CD14-positive monocyte (primary cell): ENCODE results near the gene ILF2. TPM values are rescaled to one million over a fixed set of nuclear protein-coding genes. Genes with fewer than 3 reads are reported as not detected.
A peak's percentile ranks its signal among the peaks of the same experiment; 100 is the strongest.

ENCODE experiments used
- DNase-seq, 3 donors: peaks; one replicate each; pipeline ENCODE4 v3.0.0-alpha.2; 2011 to 2022
- H2AFZ ChIP-seq: 2 replicates; pipeline ENCODE4 v1.6.0; 2012; ENCODE audit warnings: mild to moderate bottlenecking, low read depth, low read length, inconsistent platforms; ENCODE audit not compliant: insufficient read depth, poor library complexity, severe bottlenecking
- H3K27ac ChIP-seq, 2 donors: 1 replicate in 1 of 2; 2 replicates in 1 of 2; pipeline ENCODE4 v1.5.1; 2012 to 2013; ENCODE audit warnings: low read length in 2 of 2, control low read depth in 1 of 2, inconsistent platforms in 1 of 2, low read depth in 1 of 2, mild to moderate bottlenecking in 1 of 2
- H3K27me3 ChIP-seq, 2 donors: one replicate each; pipeline versions ENCODE4 v1.6.0 to v1.6.1; 2011 to 2013; ENCODE audit warnings: low read length in 2 of 2; ENCODE audit not compliant: control insufficient read depth in 2 of 2, insufficient read depth in 2 of 2
- H3K36me3 ChIP-seq, 2 donors: replicated peaks in 1 of 2; 1 replicate in 1 of 2; 2 replicates in 1 of 2; pipeline versions ENCODE4 v1.5.1 to v1.6.1; 2012 to 2013; ENCODE audit warnings: low read length in 2 of 2, control low read depth in 1 of 2, inconsistent platforms in 1 of 2, mild to moderate bottlenecking in 1 of 2; ENCODE audit not compliant: insufficient read depth in 2 of 2, control insufficient read depth in 1 of 2
- H3K4me1 ChIP-seq, 2 donors: 1 replicate in 1 of 2; 2 replicates in 1 of 2; pipeline versions ENCODE4 v1.5.1 to v1.6.1; 2012 to 2013; ENCODE audit warnings: low read length in 2 of 2, control low read depth in 1 of 2, inconsistent platforms in 1 of 2, mild to moderate bottlenecking in 1 of 2, moderate library complexity in 1 of 2; ENCODE audit not compliant: insufficient read depth in 2 of 2, control insufficient read depth in 1 of 2
- H3K4me2 ChIP-seq: replicated peaks from 2 replicates; pipeline ENCODE3; 2012; ENCODE audit warnings: low read length, moderate library complexity, mild to moderate bottlenecking; ENCODE audit not compliant: poor library complexity, severe bottlenecking; ENCODE audit errors: extremely low read depth
- H3K4me3 ChIP-seq, 3 experiments: fragments of 200-600 bp in 1 of 3; sonication (generic) in 1 of 3; replicated peaks in 1 of 3; 1 replicate in 2 of 3; 2 replicates in 1 of 3; pipeline ENCODE4 v1.5.1; 2011 to 2013; ENCODE audit warnings: low read length in 3 of 3, mild to moderate bottlenecking in 3 of 3, control low read depth in 2 of 3, low read depth in 2 of 3, inconsistent platforms in 1 of 3, moderate library complexity in 1 of 3
- H3K79me2 ChIP-seq: 2 replicates; pipeline ENCODE4 v1.6.0; 2012; ENCODE audit warnings: mild to moderate bottlenecking, control low read depth, inconsistent platforms, low read length, moderate library complexity; ENCODE audit not compliant: insufficient read depth
- H3K9ac ChIP-seq: 2 replicates; pipeline ENCODE4 v1.6.0; 2017; ENCODE audit warnings: low read length, mild to moderate bottlenecking; ENCODE audit not compliant: insufficient read depth, poor library complexity, severe bottlenecking
- H3K9me3 ChIP-seq, 2 donors: replicated peaks in 1 of 2; 1 replicate in 1 of 2; 2 replicates in 1 of 2; pipeline versions ENCODE4 v1.5.1 to v1.6.1; 2012 to 2013; ENCODE audit warnings: low read length in 2 of 2, control low read depth in 1 of 2; ENCODE audit not compliant: control insufficient read depth in 1 of 2, insufficient read depth in 1 of 2
- H4K20me1 ChIP-seq: 2 replicates; pipeline ENCODE4 v1.6.0; 2012; ENCODE audit warnings: mild to moderate bottlenecking, low read length, control low read depth, moderate library complexity; ENCODE audit not compliant: insufficient read depth
- H3K27ac Mint-ChIP-seq, 7 donors: one replicate each; pipeline ENCODE4 v1.8.0; 2020; ENCODE audit warnings: mild to moderate bottlenecking in 7 of 7, mixed read lengths in 7 of 7, moderate library complexity in 6 of 7, inconsistent platforms in 2 of 7
- H3K27me3 Mint-ChIP-seq, 3 donors: one replicate each; pipeline ENCODE4 v1.8.0; 2021 to 2022; ENCODE audit warnings: low read depth in 3 of 3, mild to moderate bottlenecking in 3 of 3, mixed read lengths in 3 of 3, moderate library complexity in 3 of 3, inconsistent platforms in 1 of 3
- H3K36me3 Mint-ChIP-seq, 2 donors: one replicate each; pipeline ENCODE4 v1.8.0; 2020; ENCODE audit warnings: mixed read lengths in 2 of 2, inconsistent platforms in 1 of 2, mild to moderate bottlenecking in 1 of 2
- H3K4me1 Mint-ChIP-seq: one replicate; pipeline ENCODE4 v1.8.0; 2020; ENCODE audit warnings: mild to moderate bottlenecking, mixed read lengths
- H3K4me3 Mint-ChIP-seq, 2 donors: one replicate each; pipeline ENCODE4 v1.8.0; 2020; ENCODE audit warnings: mild to moderate bottlenecking in 2 of 2, mixed read lengths in 2 of 2, moderate library complexity in 1 of 2
- H3K9me3 Mint-ChIP-seq, 7 donors: one replicate each; pipeline ENCODE4 v1.8.0; 2020 to 2022; ENCODE audit warnings: mixed read lengths in 7 of 7, mild to moderate bottlenecking in 6 of 7, moderate library complexity in 6 of 7, inconsistent platforms in 2 of 7
- CTCF ChIP-seq: fragments of 200-600 bp; IDR thresholded peaks from one replicate; pipeline ENCODE4 v1.8.0; 2022; ENCODE audit warnings: antibody characterized with exemption, mild to moderate bottlenecking
- WGBS: methylation state at CpG from one replicate; pipeline ENCODE4 v1.1.5; 2013; ENCODE audit warnings: missing lambda C conversion rate; ENCODE audit not compliant: insufficient coverage; 5-methylcytosine and 5-hydroxymethylcytosine counted together
- intact Hi-C, 2 donors: fragments of 100-400 bp; cut with micrococcal nuclease; formaldehyde crosslinking; loops; one replicate each; pipeline versions ENCODE4 v1.15.0 to v1.15.1; 2023
- polyA plus RNA-seq, 3 donors: library from polyadenylated mRNA; depleted of rRNA in 1 of 3; unstranded in 2 of 3; stranded (reverse) in 1 of 3; fragments of 300-500 nt in 2 of 3; fragments of >200 nt in 1 of 3; fragmentation: Illumina TruSeq in 2 of 3; gene quantifications; 1 replicate in 2 of 3; 2 replicates in 1 of 3; pipeline ENCODE4 v1.2.3, GENCODE V29; 2012 to 2021

ILF2 gene
- polyA plus RNA-seq, 3 donors, result 103 to 118 (median 115) TPM

DNA sequence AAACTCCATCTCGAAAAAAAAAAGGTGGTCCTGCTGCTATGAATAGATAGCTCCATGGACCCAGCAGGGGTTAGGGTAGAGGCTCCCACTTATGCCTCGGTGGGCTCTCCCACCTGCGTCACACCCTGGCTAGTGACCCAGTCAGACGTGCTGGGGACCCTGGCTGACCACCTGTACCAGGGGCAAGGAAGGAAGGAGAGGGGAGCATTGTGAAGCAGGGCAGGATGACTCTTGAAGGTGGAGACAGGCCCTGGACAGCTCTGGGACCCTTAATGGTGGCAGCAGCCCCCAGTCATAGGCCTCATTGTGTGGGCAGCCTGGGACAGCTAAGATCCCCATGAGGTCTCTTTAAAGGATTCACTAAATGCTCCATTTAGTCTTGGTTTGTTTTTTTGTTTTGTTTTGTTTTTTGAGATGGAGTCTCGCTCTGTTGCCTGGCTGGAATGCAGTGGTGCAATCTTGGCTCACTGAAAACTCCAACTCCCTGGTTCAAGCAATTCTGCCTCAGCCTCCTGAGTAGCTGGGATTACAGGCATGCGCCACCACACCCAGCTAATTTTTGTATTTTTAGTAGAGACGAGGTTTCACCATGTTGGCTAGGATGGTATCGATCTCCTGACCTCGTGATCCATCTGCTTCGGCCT, 22.7 kb downstream of the ILF2 start:
- no peaks in the 10 kb centered on the region for H3K27me3 ChIP-seq
- Mint-ChIP-seq H3K4me1 (peaks cover 51% of the 10 kb centered on the region), H3K27ac (peak overlapping the region in 3 of 7 donors; percentile 41 to 61 (median 45)), H3K27me3 (peaks cover 0 to 2% (median under 1%) of the 10 kb centered on the region in 3 donors), H3K4me3 (no peak overlapping the region), H3K9me3 (peaks cover 0 to 2% (median 0%) of the 10 kb centered on the region in 7 donors), H3K36me3 (peaks cover 33 to 36% of the 10 kb centered on the region in 2 donors)
- intact Hi-C loops, result no loop called here
- peaks cover 36 to 43% of the 10 kb centered on the region in 2 donors for H3K4me1 ChIP-seq
- peaks cover 24% of the 10 kb centered on the region for H4K20me1 ChIP-seq
- no peaks in the 10 kb centered on the region for H3K9me3 ChIP-seq
- DNase-seq, result no peak
- H3K79me2 ChIP-seq, result peaks cover 28% of the 10 kb centered on the region
- H3K9ac ChIP-seq, result no peak overlapping the region
- H3K36me3 ChIP-seq, result peaks cover 27 to 33% of the 10 kb centered on the region in 2 donors
- H3K4me3 ChIP-seq, result no peak overlapping the region
- no peak overlapping the region for H3K27ac ChIP-seq
- no peak overlapping the region for H2AFZ ChIP-seq
- WGBS, result 91% methylated on average over 4 of the region's 10 CpGs
- no peak overlapping the region for H3K4me2 ChIP-seq
- TF ChIP-seq CTCF, result no peak

DNA sequence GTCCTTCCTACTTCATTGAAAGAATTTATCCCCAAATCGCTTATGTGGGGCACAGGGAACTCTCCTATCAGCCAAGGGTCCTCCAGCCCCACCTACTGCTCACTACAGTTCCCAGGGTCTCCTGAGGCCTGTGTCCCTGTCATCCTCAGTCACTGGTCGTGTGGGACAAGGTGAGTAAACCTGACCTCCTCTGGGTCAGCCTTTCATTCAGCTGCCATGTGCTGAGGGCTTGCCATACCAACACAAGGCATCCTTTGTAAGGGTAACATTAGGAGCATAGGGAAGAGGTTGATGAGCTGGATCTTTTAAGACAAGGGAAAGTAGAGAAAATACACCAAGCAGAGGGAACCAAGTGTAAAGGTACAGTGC, 23.5 kb downstream of the ILF2 start:
- Histone ChIP-seq H3K36me3 (peaks cover 34 to 41% of the 10 kb centered on the region in 2 donors), H3K4me3 (peak overlapping the region in 1 of 3 experiments; percentile 64), H3K27me3 (no peaks in the 10 kb centered on the region), H3K9ac (no peak overlapping the region), H3K9me3 (no peaks in the 10 kb centered on the region), H3K4me2 (peak overlapping the region; percentile 72), H4K20me1 (peaks cover 31% of the 10 kb centered on the region), H3K27ac (peak overlapping the region; percentile 53 to 78), H2AFZ (no peak overlapping the region), H3K4me1 (peaks cover 29 to 35% of the 10 kb centered on the region in 2 donors), H3K79me2 (peaks cover 36% of the 10 kb centered on the region)
- TF ChIP-seq CTCF, result no peak
- H3K9me3 Mint-ChIP-seq, result peaks cover 0 to 2% (median 0%) of the 10 kb centered on the region in 7 donors
- peaks cover 41 to 44% of the 10 kb centered on the region in 2 donors for H3K36me3 Mint-ChIP-seq
- intact Hi-C loops, result no loop called here
- peak overlapping the region in 1 of 2 donors; percentile 72 for H3K4me3 Mint-ChIP-seq
- 90% methylated on average over 2 of the region's 2 CpGs for WGBS
- peak overlapping the region; percentile 14 to 91 (median 83) for H3K27ac Mint-ChIP-seq
- no peak for DNase-seq
- H3K27me3 Mint-ChIP-seq, result peaks cover 0 to 2% (median 2%) of the 10 kb centered on the region in 3 donors
- peaks cover 46% of the 10 kb centered on the region for H3K4me1 Mint-ChIP-seq
